KOPT-K1 (cell line): ENCODE measurements around the gene HOXA9.

Experiments used
- H3K27ac ChIP-seq: fragments of 200-600 bp; sonication (generic); 2 replicates; pipeline ENCODE4 v1.5.1; 2016; ENCODE audit warnings: antibody characterized with exemption, mild to moderate bottlenecking, low read depth, low read length; ENCODE audit not compliant: poor library complexity, severe bottlenecking
- H3K36me3 ChIP-seq: fragments of 200-600 bp; sonication (generic); 2 replicates; pipeline ENCODE4 v1.5.1; 2017; ENCODE audit warnings: antibody characterized with exemption, mild to moderate bottlenecking, low read length, moderate library complexity; ENCODE audit not compliant: insufficient read depth
- H3K9me3 ChIP-seq: fragments of 200-600 bp; sonication (generic); 2 replicates; pipeline ENCODE4 v1.5.1; 2017; ENCODE audit warnings: antibody characterized with exemption, low read length, mild to moderate bottlenecking; ENCODE audit not compliant: insufficient read depth, poor library complexity, severe bottlenecking

HOXA9 gene

DNA sequence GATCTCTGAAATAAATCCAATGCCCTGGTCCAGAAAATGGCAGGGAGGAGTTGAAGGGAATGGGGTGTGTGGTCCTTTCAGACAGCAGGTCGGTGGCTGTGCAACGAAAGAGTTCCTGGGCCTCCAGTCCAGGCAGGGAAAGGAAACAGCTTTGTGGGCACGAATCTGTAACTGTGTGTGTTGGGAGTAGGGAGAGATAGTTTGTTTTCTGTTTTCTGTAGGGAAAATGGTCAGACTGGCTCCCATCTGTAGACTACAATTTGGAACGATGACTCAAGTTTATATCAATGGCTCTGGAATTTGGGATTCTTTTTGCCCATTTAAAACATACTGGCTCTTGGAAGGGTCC lies 2.6 kb upstream of the HOXA9 start:
- Histone ChIP-seq H3K9me3 (no peaks in the 10 kb centered on the region), H3K27ac (no peak overlapping the region)

DNA sequence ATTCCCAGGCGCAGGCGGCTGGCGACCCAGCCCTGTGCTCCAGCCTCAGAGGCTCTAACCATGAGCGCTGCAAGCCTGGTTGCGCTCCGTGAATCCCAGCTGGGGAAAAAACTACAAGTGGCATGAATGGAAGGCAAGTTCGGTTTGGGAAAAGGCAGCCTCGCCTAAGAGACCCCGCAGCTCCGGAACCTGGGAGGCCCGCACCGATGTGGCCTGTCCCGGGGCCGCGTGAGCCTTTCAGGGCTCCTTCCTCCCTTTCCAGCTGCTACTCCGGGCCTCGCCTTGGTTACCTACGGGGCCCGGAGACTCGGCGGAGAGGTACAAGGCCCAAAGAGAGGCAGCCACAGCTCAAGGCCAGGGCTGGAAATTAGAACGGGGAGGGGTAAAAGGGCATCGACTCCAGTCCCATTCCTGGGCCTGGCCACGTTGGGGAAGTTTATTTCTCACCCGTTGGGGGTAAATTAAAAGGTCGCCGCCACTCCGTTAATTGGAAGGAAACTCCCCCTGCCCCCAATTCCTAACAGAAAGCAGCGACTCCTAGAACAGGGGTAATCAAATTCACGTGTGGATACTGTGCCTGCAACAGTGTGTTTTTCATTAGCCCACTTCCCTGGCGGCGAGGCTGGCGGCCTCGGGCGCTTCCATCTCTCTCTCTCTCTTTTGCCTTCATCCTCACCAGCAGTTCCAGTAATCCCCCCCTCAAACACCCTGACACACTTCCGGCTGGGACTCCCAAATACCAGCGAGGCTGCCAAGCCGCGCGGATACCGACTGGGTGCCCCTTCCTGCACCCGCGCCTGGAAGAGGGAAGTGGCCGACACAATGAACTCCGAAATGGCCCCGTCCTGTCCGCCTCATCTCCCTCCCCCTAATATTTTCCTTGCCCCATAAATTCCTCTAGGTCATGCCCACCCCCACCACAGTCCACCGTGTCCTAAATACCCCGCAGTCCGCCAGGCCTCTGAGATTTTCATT lies 1.5 kb upstream of the HOXA9 start:
- H3K36me3 ChIP-seq: no peaks in the 10 kb centered on the region
- H3K27ac ChIP-seq: no peak overlapping the region
- no peaks in the 10 kb centered on the region for H3K9me3 ChIP-seq

More for the DNA sequence above, 2.6 kb upstream of the HOXA9 start:
- no peaks in the 10 kb centered on the region for H3K36me3 ChIP-seq

DNA sequence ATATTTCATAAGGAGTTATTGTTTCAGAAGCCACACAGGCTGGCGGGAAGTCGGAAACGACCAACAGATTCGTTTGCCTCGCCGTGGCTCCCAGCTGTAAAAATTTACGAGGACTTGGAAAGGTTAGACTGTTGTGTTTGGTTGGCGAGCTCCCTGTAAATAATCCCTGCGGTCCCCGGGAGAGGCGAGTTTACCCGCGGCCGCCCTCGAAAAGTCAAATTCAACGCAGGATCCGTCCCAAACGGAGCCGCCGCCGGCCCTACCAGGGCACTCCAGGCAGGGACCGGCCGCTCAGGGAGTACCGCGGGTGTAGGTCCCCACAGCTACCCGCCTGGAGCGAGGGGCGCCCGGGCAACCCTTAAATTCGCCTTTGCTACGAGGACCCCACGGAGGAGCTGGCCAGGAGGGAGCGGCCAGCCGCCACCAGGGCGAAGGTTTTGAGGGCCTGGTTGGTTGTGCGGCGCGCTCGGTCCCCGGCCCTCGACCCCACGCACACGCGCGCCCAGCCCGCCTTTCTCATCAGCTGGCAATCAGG lies 726 bp upstream of the HOXA9 start:
- H3K36me3 ChIP-seq: no peaks in the 10 kb centered on the region
- H3K27ac ChIP-seq: no peak overlapping the region
- H3K9me3 ChIP-seq: no peaks in the 10 kb centered on the region

DNA sequence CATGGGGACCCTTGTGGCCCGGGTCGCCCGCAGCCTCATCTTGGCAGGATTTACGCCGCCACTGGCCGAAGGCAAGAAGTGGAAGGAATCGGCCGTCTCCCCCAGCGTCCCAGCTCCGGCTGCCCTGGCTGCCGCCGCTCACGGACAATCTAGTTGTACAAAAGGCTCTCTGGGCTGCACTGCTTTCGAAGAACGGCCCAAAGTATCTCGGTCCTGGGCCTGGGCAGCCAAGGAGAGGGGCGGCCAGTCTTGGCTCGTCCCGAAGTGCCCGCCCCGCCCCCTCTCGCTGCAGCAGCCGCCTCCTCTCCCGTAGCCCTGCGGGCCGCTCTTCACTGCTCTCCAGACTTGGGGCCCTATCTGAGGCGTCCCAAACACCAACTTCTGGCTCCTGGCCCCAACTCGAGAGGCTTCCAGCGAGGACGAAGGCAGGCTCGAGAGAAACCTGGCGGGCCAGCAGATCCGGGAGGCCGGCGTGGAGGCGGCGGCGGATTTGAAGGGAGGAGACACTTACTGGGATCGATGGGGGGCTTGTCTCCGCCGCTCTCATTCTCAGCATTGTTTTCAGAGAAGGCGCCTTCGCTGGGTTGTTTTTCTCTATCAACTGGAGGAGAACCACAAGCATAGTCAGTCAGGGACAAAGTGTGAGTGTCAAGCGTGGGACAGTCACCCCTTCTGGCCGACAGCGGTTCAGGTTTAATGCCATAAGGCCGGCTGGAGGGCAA lies 809 bp downstream of the HOXA9 start:
- no peaks in the 10 kb centered on the region for H3K36me3 ChIP-seq
- no peak overlapping the region for H3K27ac ChIP-seq
- H3K9me3 ChIP-seq: no peaks in the 10 kb centered on the region

DNA sequence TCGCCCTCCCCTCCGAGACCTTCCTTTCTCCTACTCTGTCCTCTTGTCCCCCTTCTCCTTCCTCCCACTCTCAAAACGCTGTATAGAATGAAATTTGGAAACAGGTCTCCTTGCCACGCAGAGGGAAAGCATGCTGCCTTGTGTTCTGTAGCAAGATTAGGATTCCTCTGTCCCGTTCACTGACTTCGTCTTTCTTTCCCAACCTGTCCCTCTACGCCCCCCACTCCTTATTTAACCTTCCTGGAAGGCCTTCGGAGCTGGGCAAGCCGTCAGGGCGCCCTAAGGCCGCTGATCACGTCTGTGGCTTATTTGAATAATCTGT lies 1.3 kb downstream of the HOXA9 start:
- no peaks in the 10 kb centered on the region for H3K9me3 ChIP-seq
- no peaks in the 10 kb centered on the region for H3K36me3 ChIP-seq
- H3K27ac ChIP-seq: no peak overlapping the region

DNA sequence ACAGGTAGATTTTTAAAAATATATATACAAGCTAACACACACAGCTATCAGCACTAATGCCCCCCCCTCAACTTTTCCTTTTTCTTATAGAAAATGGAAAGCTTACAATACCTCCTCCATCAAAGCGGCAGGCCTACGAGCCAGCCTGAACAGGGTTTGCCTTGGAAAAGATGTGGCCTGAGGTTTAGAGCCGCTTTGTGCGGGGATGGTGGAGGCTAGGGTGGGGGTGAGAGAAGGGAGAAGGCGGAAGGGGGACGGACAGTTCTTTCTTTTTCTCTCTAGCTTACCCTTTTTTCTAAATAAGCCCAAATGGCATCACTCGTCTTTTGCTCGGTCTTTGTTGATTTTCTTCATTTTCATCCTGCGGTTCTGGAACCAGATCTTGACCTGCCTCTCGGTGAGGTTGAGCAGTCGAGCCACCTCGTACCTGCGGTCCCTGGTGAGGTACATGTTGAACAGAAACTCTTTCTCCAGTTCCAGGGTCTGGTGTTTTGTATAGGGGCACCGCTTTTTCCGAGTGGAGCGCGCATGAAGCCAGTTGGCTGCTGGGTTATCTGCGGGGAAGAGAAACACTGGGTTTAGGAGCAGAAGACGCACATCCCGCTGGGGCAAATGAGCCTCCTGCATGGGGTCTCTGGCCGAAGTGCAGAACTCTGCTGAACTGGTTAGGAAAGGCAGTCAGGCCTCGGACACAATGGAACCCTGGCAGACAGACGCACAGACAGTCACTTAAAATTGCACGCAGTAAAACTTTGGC lies 1.9 kb downstream of the HOXA9 start:
- H3K27ac ChIP-seq: no peak overlapping the region

DNA sequence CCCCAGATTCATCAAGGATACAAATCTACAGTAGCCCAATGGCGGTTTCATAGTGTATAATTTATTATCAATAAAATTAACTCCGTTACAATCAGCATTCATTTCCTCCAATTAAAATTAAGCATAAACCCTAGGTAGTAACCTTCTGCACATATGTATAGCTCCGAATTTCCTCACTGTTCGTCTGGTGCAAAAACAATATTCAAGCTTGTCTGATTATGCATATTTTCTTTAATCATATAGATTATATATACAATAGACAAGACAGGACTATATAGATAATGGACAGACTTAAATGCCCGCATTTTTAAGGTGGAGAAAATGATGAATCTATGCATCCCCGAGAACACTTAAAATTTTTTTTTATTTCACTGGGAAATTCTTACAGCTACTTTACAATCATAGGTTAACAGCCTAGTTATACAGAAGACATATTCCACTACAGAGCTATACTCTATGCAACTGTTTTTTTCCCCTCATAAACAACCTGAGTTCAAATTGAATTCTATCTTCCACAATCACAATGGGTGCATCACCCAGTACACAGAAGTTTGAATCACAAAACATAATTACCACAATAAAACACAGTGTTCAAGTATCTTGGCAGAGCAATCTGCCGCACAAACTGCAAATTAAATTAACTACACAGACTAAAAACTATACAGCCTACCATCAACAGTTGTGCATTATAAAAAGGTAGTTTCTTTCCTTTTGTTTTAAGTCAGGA lies 2.6 kb downstream of the HOXA9 start:
- Histone ChIP-seq H3K36me3 (no peaks in the 10 kb centered on the region), H3K9me3 (peaks cover 9% of the 10 kb centered on the region), H3K27ac (no peak overlapping the region)

More for the DNA sequence above, 1.9 kb downstream of the HOXA9 start:
- peaks cover 2% of the 10 kb centered on the region for H3K9me3 ChIP-seq
- H3K36me3 ChIP-seq: no peaks in the 10 kb centered on the region

DNA sequence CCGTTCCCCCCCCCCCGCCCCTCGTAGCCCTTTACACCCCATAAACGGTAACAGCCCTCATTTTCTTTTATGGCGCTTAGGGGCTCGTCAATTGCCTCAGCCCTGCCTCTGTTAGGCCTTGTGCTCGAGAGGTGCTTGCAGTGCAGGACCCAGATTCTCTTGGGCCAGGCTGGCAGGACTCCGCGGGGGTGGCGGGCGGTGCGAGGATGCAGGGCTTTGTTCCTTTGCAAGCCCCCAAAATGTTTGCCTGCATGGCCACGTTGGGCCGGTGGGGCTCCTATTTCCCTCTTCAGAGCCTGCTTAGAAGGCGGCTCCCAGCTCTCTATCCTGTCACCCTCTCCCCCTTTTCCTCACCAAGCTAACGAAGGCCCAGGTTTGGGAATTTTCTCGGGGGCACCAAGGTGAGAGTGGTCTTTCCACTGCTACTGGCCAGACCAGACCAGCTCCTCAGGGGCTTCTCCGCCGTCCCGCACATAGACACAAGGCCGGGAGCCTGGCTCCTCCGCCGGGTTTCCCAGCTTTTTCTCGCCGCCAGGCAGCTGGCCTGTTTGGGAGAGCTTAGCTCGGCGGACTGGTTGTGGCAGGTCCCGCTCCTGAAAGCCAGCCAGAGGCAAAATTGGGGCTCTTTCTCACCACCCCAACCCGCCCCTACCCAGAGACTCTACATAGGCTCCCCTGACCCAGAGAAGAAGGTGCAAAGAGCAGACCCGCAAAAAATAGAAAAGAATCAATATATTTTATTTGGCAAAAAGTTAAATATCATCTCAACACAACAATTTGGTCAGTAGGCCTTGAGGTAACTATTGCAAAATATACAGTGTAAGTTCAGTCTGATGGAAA lies 3.4 kb downstream of the HOXA9 start:
- Histone ChIP-seq H3K36me3 (no peaks in the 10 kb centered on the region), H3K27ac (no peak overlapping the region), H3K9me3 (peaks cover 17% of the 10 kb centered on the region)

DNA sequence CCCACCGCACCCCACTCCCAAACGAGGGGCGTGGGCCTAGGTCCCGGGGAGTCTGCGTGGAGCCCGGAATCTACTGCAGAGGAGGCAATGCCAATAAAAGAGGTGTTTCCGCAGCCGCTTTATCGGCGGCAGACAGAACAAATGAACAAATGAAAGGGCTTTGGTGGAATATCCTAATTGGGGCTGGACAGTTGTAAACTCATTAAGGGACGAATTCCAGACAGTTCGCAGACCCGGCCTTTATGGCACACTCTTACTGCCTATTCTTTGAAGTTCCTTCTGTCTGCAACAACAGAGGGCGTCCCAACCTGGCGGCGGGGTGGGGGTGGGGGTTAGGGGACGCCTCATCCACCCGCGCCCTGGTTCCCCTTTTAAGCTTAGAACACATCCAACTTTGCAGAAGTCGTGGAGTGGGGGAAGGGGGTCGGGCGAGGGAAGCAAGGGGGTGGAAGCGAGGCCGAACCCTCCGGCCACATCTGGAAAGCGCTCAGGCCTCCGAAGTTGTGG lies 4.1 kb downstream of the HOXA9 start:
- Histone ChIP-seq H3K36me3 (no peaks in the 10 kb centered on the region), H3K9me3 (peaks cover 23% of the 10 kb centered on the region), H3K27ac (no peak overlapping the region)

DNA sequence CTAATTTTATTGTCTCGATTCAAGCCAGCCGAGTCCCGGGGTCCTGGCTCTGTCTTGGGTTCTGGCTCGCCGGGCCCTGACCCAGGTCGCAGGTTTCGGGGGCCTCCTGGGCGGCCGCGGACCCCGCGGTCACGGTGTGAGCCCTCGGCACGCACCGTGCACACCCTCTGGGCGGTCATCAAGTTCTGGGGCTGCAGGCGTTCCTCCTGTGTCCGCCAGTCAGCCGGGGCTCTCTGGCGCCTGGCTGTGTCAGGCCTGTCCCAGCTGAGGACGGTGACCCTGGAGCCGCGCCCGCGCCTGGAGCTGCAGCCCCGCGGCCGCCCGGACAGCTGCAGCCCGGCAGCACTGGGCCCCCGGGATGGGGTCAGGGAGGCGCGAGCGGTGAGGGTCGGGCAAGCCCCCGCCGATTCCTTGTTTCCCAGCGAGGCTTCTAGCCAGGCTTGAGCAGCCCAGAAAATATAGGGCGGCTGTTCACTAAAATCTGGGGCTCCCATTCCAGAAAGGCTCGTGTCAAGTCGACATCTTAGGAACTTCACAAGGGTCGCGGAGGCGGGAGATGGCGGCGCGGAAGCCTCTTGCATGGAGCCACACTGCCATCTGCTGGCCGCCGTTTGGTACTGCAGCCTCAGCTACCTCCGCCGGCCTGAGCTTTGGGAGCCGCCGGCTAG lies 4.7 kb downstream of the HOXA9 start:
- no peaks in the 10 kb centered on the region for H3K36me3 ChIP-seq
- peaks cover 27% of the 10 kb centered on the region for H3K9me3 ChIP-seq
- peak overlapping the region; percentile 47 for H3K27ac ChIP-seq

DNA sequence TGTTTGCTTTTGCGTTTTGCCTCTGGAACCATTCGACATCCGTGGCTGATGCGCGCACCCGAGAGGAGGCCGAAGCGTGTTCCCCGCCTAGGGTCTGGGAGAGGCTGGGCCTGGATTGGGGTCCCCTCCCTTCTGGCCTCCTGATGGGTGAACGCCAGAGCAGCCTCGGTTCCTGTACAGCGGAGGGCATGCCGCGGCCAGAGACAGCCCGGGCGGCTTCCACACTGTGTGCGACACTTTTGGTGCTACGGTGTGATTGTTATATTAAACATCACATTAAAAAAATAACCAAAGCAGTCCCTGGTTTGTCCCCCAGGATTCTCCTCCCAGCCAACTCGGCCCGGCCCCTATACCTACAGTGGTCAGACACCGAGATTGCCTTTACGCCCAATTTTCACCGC lies 5.2 kb downstream of the HOXA9 start:
- H3K36me3 ChIP-seq: no peaks in the 10 kb centered on the region
- peaks cover 32% of the 10 kb centered on the region for H3K9me3 ChIP-seq
- H3K27ac ChIP-seq: no peak overlapping the region

DNA sequence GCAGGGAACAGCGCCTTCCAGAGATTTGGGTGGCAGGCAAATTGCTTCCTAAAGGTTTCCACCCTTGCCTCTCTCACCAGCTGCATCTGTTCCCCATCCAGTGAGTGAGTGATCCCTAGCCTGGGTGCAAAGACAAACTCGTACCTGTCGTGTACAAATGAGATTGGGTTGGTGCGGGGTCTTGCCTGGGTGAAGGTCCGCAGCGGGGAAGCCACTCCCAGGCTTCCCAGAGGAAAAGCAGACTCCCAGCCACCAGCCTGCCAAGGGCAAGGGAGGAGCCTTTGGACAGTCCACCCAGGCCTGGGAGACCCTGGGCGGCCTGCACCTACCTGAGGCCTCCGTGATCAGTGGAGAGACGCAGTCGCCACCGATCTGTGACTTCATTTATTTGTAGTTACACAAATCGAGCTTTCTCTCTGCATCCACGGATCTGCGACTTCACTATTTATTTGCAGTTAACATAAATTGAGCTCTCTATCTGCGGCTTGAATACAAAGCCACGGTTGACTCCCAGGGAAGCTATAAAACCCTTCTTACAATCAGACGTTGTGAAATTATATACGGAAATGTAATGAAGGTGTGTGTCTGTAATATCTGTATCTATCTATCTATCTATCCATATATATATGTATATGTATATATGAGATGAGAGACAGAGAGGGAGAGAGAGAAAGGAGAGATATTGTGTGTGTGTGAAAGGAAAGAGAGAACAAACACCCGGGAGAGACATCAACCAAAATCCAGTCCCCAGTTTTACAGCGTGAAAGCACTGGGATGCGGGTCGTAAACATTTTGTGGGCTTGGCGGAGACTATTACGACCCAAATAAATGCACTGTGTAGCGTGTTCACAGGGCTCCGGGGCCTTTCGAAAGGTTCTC lies 5.8 kb downstream of the HOXA9 start:
- peaks cover 37% of the 10 kb centered on the region for H3K9me3 ChIP-seq
- no peaks in the 10 kb centered on the region for H3K36me3 ChIP-seq
- H3K27ac ChIP-seq: no peak overlapping the region
